Measurements from ENCODE around the gene MAK. TPM values are rescaled to one million over a fixed set of nuclear protein-coding genes. Genes with fewer than 3 reads are reported as not detected.

Gene MAK
- total RNA-seq, 2 experiments from 2014 or later, result 0.27 to 0.32 TPM

GRCh38 chr6:10801224-10801848, 37.0 kb downstream of the MAK start:
- Mint-ChIP-seq H3K4me1 (ENCODE audit: low read depth) (no peaks in the 10 kb centered on the region), H3K27ac (no peak overlapping the region), H3K27me3 (no peaks in the 10 kb centered on the region), H3K4me3 (no peak overlapping the region), H3K9me3 (no peaks in the 10 kb centered on the region), H3K36me3 (ENCODE audit: low read depth) (peaks cover 2% of the 10 kb centered on the region)
- TF ChIP-seq CTCF (IDR thresholded peaks at IDR 0.05), result peak; percentile 92
- intact Hi-C loops (cut with micrococcal nuclease), result loop anchor here (2.0 to 10.0 kb wide), 2 partner anchors 287 to 323 kb away; no protein-coding TSS in a partner anchor
- CTCF ChIA-PET, result interaction anchor here (0.6 to 4.2 kb wide), 19 partner anchors 8 to 695 kb away, joined by 3 to 55 read pairs (median 4); partner anchors contain the start of gene MAK
- DNase-seq (peak; percentile 62), ATAC-seq (peak; percentile 94)
- POLR2A ChIA-PET, result no interaction called here

GRCh38 chr6:10800810-10801209, 37.5 kb downstream of the MAK start:
- Mint-ChIP-seq H3K27me3 (no peaks in the 10 kb centered on the region), H3K36me3 (ENCODE audit: low read depth) (peaks cover 2% of the 10 kb centered on the region), H3K9me3 (no peaks in the 10 kb centered on the region), H3K27ac (no peak overlapping the region), H3K4me1 (ENCODE audit: low read depth) (no peaks in the 10 kb centered on the region), H3K4me3 (no peak overlapping the region)
- ChIA-PET CTCF (interaction anchor here (0.7 to 4.2 kb wide), 8 partner anchors 8 to 321 kb away, joined by 3 to 55 read pairs (median 4); no protein-coding TSS in a partner anchor), POLR2A (no interaction called here)
- no peak for ATAC-seq
- DNase-seq, result no peak
- intact Hi-C loops (cut with micrococcal nuclease), result loop anchor here (2.0 to 10.0 kb wide), 2 partner anchors 286 to 322 kb away; no protein-coding TSS in a partner anchor
- no peak for TF ChIP-seq CTCF (IDR thresholded peaks at IDR 0.05)

GRCh38 chr6:10794239-10794638, 44.1 kb downstream of the MAK start:
- intact Hi-C loops (cut with micrococcal nuclease), result no loop called here
- Mint-ChIP-seq H3K27ac (no peak overlapping the region), H3K4me3 (no peak overlapping the region), H3K9me3 (no peaks in the 10 kb centered on the region), H3K36me3 (ENCODE audit: low read depth) (peaks cover 9% of the 10 kb centered on the region), H3K27me3 (no peaks in the 10 kb centered on the region), H3K4me1 (ENCODE audit: low read depth) (no peaks in the 10 kb centered on the region)
- ChIA-PET POLR2A (no interaction called here), CTCF (interaction anchor here (1.2 to 2.0 kb wide), 2 partner anchors 8 to 316 kb away, joined by 4 to 7 read pairs; no protein-coding TSS in a partner anchor)
- ATAC-seq (no peak), DNase-seq (no peak)
- no peak for TF ChIP-seq CTCF (IDR thresholded peaks at IDR 0.05)

GRCh38 chr6:10793695-10794094, 44.6 kb downstream of the MAK start:
- Mint-ChIP-seq H3K9me3 (no peaks in the 10 kb centered on the region), H3K4me3 (no peak overlapping the region), H3K4me1 (ENCODE audit: low read depth) (no peaks in the 10 kb centered on the region), H3K27me3 (no peaks in the 10 kb centered on the region), H3K36me3 (ENCODE audit: low read depth) (peaks cover 9% of the 10 kb centered on the region), H3K27ac (no peak overlapping the region)
- intact Hi-C loops (cut with micrococcal nuclease), result no loop called here
- ChIA-PET POLR2A (no interaction called here), CTCF (interaction anchor here (1.2 to 2.0 kb wide), 2 partner anchors 8 to 316 kb away, joined by 4 to 7 read pairs; no protein-coding TSS in a partner anchor)
- no peak for DNase-seq
- TF ChIP-seq CTCF (IDR thresholded peaks at IDR 0.05), result no peak
- ATAC-seq, result no peak

GRCh38 chr6:10793035-10793434, 45.3 kb downstream of the MAK start:
- POLR2A ChIA-PET, result no interaction called here
- no peak overlapping the region for H3K4me3 Mint-ChIP-seq
- intact Hi-C loops (cut with micrococcal nuclease), result no loop called here
- H3K36me3 Mint-ChIP-seq (ENCODE audit: low read depth), result peaks cover 9% of the 10 kb centered on the region
- TF ChIP-seq CTCF (IDR thresholded peaks at IDR 0.05), result no peak
- CTCF ChIA-PET, result interaction anchor here (0.7 to 2.0 kb wide), 3 partner anchors 9 to 283 kb away, joined by 3 to 7 read pairs (median 3); no protein-coding TSS in a partner anchor
- no peaks in the 10 kb centered on the region for H3K9me3 Mint-ChIP-seq
- no peak overlapping the region for H3K27ac Mint-ChIP-seq
- ATAC-seq (no peak), DNase-seq (no peak)
- no peaks in the 10 kb centered on the region for H3K4me1 Mint-ChIP-seq (ENCODE audit: low read depth)
- no peaks in the 10 kb centered on the region for H3K27me3 Mint-ChIP-seq
